Osteoblast (primary cell): ENCODE data around the gene LAMTOR4. TPM values are rescaled to one million over a fixed set of nuclear protein-coding genes. Genes with fewer than 3 reads are reported as not detected.

Source experiments
- DNase-seq: peaks from one replicate; pipeline ENCODE4 v3.0.0; 2011; ENCODE audit warnings: low spot score, mixed read lengths; ENCODE audit not compliant: insufficient read length; ENCODE audit errors: missing footprints
- H2AFZ ChIP-seq: 2 replicates; pipeline ENCODE4 v1.6.0; 2011; ENCODE audit warnings: mild to moderate bottlenecking, low read length
- H3K27ac ChIP-seq: 2 replicates; pipeline ENCODE4 v1.5.1; 2011; ENCODE audit warnings: mild to moderate bottlenecking, low read depth, low read length, moderate library complexity
- H3K27me3 ChIP-seq: 2 replicates; pipeline ENCODE4 v1.6.0; 2012; ENCODE audit warnings: mild to moderate bottlenecking, control low read depth, inconsistent platforms, low read length, moderate library complexity; ENCODE audit not compliant: insufficient read depth
- H3K36me3 ChIP-seq: 2 replicates; pipeline ENCODE4 v1.5.1; 2011; ENCODE audit warnings: mild to moderate bottlenecking, low read length, control low read depth, moderate library complexity; ENCODE audit not compliant: insufficient read depth
- H3K4me1 ChIP-seq: 2 replicates; pipeline ENCODE4 v1.5.1; 2011; ENCODE audit warnings: mild to moderate bottlenecking, low read length, control low read depth, moderate library complexity; ENCODE audit not compliant: insufficient read depth
- H3K4me2 ChIP-seq: 2 replicates; pipeline ENCODE4 v1.6.0; 2011; ENCODE audit warnings: mild to moderate bottlenecking, low read length; ENCODE audit not compliant: insufficient read depth
- H3K4me3 ChIP-seq: fragments of 200-600 bp; sonication (generic); 3 replicates; pipeline ENCODE4 v1.5.1; 2012; ENCODE audit warnings: mild to moderate bottlenecking, low read length, inconsistent platforms; ENCODE audit not compliant: insufficient read depth
- H3K79me2 ChIP-seq: 2 replicates; pipeline ENCODE4 v1.6.0; 2012; ENCODE audit warnings: mild to moderate bottlenecking, low read length, control low read depth, inconsistent platforms; ENCODE audit not compliant: insufficient read depth
- H3K9me3 ChIP-seq: 2 replicates; pipeline ENCODE4 v1.5.1; 2011; ENCODE audit warnings: low read depth, low read length, control low read depth
- H4K20me1 ChIP-seq: 2 replicates; pipeline ENCODE4 v1.6.0; 2012; ENCODE audit warnings: mild to moderate bottlenecking, low read length, control low read depth; ENCODE audit not compliant: insufficient read depth
- total RNA-seq: library from RNA; depleted of rRNA; stranded (reverse); fragments of >200 nt; gene quantifications from 2 replicates; pipeline ENCODE4 v1.2.3, GENCODE V29; 2012
- TF ChIP-seq, protein P1 (sequence below): IDR thresholded peaks from 2 replicates; pipeline ENCODE4 v1.5.1; 2011; ENCODE audit warnings: mild to moderate bottlenecking, low read depth, low read length, moderate library complexity; ENCODE audit errors: extremely low read depth

The LAMTOR4 gene
- total RNA-seq, 1 donor = 63.7 TPM

DNA sequence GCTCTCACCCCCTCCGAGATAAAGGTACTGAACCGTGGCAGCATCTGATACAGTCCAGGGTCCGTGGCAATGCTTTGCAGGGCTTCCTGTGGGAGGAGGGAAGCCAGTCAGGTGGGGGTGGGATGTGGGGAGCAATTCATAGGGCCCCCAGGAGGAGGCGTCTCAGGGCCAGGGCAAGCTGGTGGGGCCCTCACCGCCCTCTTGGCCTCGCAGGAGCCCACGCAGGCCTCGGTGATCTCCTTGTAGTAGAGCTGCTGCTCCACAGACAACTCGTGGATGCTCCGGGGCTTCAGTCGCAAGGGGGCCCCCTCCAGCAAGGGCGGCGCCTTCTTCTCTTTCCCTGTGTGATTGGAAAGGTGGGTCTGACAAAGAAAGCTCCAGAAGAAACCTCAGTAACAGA lies 36.8 kb upstream of the LAMTOR4 start:
- Histone ChIP-seq H3K4me2 (no peak overlapping the region), H3K9me3 (no peaks in the 10 kb centered on the region), H3K27ac (no peak overlapping the region), H3K36me3 (peaks cover 53% of the 10 kb centered on the region), H2AFZ (no peak overlapping the region), H3K4me3 (no peak overlapping the region), H3K27me3 (no peaks in the 10 kb centered on the region), H3K4me1 (no peaks in the 10 kb centered on the region), H3K79me2 (peaks cover 3% of the 10 kb centered on the region), H4K20me1 (no peaks in the 10 kb centered on the region)
- DNase-seq = no peak
- TF ChIP-seq, protein P1, sequence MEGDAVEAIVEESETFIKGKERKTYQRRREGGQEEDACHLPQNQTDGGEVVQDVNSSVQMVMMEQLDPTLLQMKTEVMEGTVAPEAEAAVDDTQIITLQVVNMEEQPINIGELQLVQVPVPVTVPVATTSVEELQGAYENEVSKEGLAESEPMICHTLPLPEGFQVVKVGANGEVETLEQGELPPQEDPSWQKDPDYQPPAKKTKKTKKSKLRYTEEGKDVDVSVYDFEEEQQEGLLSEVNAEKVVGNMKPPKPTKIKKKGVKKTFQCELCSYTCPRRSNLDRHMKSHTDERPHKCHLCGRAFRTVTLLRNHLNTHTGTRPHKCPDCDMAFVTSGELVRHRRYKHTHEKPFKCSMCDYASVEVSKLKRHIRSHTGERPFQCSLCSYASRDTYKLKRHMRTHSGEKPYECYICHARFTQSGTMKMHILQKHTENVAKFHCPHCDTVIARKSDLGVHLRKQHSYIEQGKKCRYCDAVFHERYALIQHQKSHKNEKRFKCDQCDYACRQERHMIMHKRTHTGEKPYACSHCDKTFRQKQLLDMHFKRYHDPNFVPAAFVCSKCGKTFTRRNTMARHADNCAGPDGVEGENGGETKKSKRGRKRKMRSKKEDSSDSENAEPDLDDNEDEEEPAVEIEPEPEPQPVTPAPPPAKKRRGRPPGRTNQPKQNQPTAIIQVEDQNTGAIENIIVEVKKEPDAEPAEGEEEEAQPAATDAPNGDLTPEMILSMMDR = no peak

DNA sequence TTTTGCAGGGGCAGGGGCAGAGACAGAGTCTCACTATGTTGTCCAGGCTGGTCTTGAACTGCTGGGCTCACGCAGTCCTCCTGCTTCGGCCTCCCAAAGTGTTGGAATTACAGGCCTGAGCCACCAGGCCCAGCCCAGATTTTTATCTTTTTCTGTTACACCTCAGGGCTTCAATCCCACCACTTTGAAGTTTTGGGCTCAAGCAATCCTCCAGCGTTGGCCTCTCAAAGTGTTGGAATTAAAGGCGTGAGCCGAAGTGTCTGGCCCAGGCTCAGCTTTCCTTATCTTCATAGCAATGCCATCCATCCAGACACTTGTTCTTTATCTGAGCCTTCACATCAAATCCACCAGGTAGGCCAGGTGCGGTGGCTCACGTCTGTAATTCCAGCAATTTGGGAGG lies 33.7 kb upstream of the LAMTOR4 start:
- no peaks in the 10 kb centered on the region for H3K9me3 ChIP-seq

DNA sequence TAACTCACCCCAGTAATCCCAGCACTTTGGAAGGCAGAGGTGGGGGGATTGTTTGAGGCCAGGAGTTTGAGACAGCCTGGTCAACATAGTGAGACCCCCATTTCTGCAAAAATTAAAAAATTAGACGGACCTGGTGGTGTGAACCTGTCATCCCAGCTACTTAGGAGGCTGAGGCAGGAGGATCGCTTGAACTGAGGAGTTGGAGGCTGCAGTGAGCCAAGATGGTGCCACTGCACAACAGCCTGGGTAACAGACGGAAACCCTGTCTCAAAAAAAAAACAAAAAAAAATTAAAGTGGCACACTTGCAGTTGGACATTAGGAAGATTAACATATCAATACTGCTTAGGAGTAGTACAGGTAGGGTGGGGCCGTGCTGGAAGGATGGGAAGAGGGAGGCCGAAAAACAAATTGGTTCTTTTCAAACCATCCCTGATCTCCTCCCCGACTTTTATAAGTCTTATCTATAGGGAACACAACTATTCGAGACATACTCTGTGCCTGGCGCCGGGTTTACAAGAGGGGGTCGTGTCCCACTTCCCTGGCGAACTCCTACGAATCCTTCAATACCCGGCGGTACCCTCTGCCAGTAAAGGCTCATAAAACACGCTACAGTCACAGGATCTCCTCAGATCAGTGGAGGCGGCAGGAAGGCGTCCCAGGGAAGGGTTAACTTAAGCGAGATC lies 30.2 kb upstream of the LAMTOR4 start:
- Histone ChIP-seq H3K79me2 (peaks cover 26% of the 10 kb centered on the region), H3K4me2 (peak overlapping the region; percentile 95), H4K20me1 (no peaks in the 10 kb centered on the region), H3K36me3 (peaks cover 12% of the 10 kb centered on the region), H3K27ac (peak overlapping the region; percentile 92), H2AFZ (peak overlapping the region; percentile 94), H3K27me3 (no peaks in the 10 kb centered on the region), H3K4me1 (peaks cover 18% of the 10 kb centered on the region), H3K4me3 (peak overlapping the region; percentile 78), H3K9me3 (no peaks in the 10 kb centered on the region)
- no peak for DNase-seq
- TF ChIP-seq, protein P1 = no peak

More for the DNA sequence above, 33.7 kb upstream of the LAMTOR4 start:
- Histone ChIP-seq H3K36me3 (peaks cover 27% of the 10 kb centered on the region), H3K79me2 (peaks cover 16% of the 10 kb centered on the region), H2AFZ (no peak overlapping the region), H3K4me3 (no peak overlapping the region), H3K27ac (no peak overlapping the region), H3K4me1 (peaks cover 9% of the 10 kb centered on the region), H3K27me3 (no peaks in the 10 kb centered on the region), H3K4me2 (no peak overlapping the region), H4K20me1 (no peaks in the 10 kb centered on the region)
- DNase-seq = no peak
- TF ChIP-seq, protein P1 = no peak

DNA sequence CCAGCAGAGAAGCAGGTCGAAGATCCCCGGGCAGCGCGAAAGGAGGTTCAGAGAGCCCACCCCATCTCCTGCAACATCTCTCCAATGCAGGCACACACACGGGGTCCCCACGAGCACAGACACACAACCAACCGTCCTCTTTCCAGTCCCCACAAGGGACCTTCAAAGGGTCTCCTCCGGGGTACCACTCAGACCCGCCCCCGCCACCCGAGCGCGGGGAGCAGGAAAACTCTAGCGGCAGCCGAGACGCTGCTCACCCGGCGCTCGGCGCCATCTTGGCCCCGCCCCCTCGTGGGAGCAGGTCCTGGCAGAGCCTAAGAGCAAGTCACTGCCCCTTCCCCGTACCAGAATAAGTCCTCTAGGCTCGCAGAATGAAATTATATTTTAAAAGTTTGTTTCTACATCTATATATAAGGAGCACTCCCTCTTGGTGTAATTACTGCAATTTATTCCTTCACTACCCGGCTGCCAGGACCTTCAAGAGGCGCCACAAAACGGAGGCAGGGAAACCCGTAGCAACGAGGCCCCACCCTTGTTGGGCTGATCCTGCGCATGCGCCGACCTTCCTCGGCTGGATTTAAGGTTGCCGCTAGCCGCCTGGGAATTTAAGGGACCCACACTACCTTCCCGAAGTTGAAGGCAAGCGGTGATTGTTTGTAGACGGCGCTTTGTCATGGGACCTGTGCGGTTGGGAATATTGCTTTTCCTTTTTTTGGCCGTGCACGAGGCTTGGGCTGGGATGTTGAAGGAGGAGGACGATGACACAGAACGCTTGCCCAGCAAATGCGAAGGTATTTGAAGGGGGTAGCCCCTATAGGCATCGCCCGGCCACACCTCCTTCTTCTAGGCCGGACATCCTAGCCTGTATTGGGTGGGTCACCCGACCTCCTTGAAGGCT lies 29.4 kb upstream of the LAMTOR4 start, which contains the start of the genes CNPY4 and TAF6:
CNPY4 (plus strand) TSS at position 563 of the 898 bp plus-strand sequence; CDS start at position 674, 111 bp downstream.
TAF6 (minus strand) TSS at position 287 of the 898 bp plus-strand sequence. CDS start 5,149 bp downstream, outside the sequence.
- TF ChIP-seq, protein P1 = no peak
- no peaks in the 10 kb centered on the region for H3K27me3 ChIP-seq
- peaks cover 18% of the 10 kb centered on the region for H3K4me1 ChIP-seq
- peak within 1 kb of the TSS; percentile 92 for H3K27ac ChIP-seq
- peaks cover 7% of the 10 kb centered on the region for H3K36me3 ChIP-seq
- peak within 1 kb of the TSS; percentile 78 for H3K4me3 ChIP-seq
- H3K4me2 ChIP-seq = peak within 1 kb of the TSS; percentile 95
- H4K20me1 ChIP-seq = no peaks in the 10 kb centered on the region
- H3K9me3 ChIP-seq = no peaks in the 10 kb centered on the region
- H3K79me2 ChIP-seq = peaks cover 26% of the 10 kb centered on the region
- DNase-seq = peak; percentile 99
- peak within 1 kb of the TSS; percentile 94 for H2AFZ ChIP-seq
